HG02588 (cell line): ENCODE measurements around the gene RITA1.

Experiments used
- ATAC-seq: cut with Tn5 transposase; IDR thresholded peaks from one replicate; pipeline ENCODE4 v1.9.1; 2021; ENCODE audit warnings: mild to moderate bottlenecking, moderate library complexity; ENCODE audit not compliant: unreplicated experiment

RITA1 gene

GRCh38 chr12:113227686-113228391, 42.3 kb downstream of the RITA1 start:
- ATAC-seq, result no peak

GRCh38 chr12:113228394-113229028, 43.0 kb downstream of the RITA1 start:
- no peak for ATAC-seq

GRCh38 chr12:113230315-113231234, 45.1 kb downstream of the RITA1 start:
- peak; percentile 3 for ATAC-seq

GRCh38 chr12:113231235-113232088, 45.9 kb downstream of the RITA1 start:
- ATAC-seq, result no peak

- ATAC-seq, result no peak
These were observed 46.7 kb downstream of the RITA1 start for GRCh38 chr12:113232089-113232839.

- ATAC-seq, result peak; percentile 65
These were observed 47.5 kb downstream of the RITA1 start for GRCh38 chr12:113232840-113233585.

- ATAC-seq, result no peak
These were observed 48.4 kb downstream of the RITA1 start for GRCh38 chr12:113233967-113234366.

GRCh38 chr12:113234483-113234882, 49.0 kb downstream of the RITA1 start:
- no peak for ATAC-seq

- ATAC-seq, result no peak
These were observed 50.5 kb downstream of the RITA1 start for GRCh38 chr12:113235976-113236375.

- no peak for ATAC-seq
These were observed 51.2 kb downstream of the RITA1 start for GRCh38 chr12:113236539-113237399.

- no peak for ATAC-seq
These were observed 52.2 kb downstream of the RITA1 start for GRCh38 chr12:113237748-113238147.

GRCh38 chr12:113238309-113238708, 52.8 kb downstream of the RITA1 start:
- ATAC-seq, result no peak

- ATAC-seq, result no peak
These were observed 53.8 kb downstream of the RITA1 start for GRCh38 chr12:113239288-113239771.

GRCh38 chr12:113239811-113240331, 54.4 kb downstream of the RITA1 start:
- no peak for ATAC-seq

GRCh38 chr12:113240395-113240794, 54.9 kb downstream of the RITA1 start:
- ATAC-seq, result no peak

- ATAC-seq, result no peak
These were observed 55.9 kb downstream of the RITA1 start for GRCh38 chr12:113241191-113242025.
